ENCODE results near the gene PTPA.
"Not testable (repeated sequence)": the region's sequence is repeated elsewhere in the genome, so short reads cannot be mapped to it uniquely, and the experiment has no call there.

The PTPA gene

DNA sequence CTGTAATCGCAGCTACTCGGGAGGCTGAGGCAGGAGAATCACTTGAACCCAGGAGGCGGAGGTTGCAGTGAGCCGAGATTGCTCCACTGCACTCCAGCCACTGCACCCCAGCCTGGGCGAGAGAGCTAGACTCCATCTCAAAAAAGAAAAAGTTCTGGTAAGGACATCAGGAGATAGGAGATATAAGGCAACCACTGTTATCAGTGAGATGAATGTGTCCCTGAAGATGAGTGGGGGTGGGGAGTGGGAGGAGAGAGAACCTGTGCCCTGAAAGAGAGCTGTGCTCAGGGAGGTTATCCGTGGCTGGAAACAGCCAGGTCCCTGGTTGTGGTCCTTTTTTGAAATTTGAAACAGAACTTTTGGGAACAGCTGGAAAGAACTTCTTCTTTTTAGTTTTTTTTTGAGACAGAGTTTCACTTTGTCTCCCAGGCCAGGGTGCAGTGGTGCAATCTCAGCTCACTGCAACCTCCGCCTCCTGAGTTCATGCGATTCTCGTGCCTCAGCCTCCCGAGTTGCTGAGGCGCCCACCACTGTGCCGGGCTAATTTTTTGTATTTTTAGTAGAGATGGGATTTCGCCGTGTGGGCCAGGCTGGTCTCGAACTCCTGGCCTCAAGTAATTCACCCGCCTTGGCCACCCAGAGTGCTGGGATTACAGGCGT, 2.6 kb downstream of the PTPA start:
- Histone ChIP-seq H3K9ac (ENCODE audit: low read length) (no peak overlapping the region), H3K36me3 (ENCODE audit: insufficient read depth, low read length) (no peaks in the 10 kb centered on the region), H3K27ac (ENCODE audit: low read depth, low read length) (no peak overlapping the region), H3K4me3 (ENCODE audit: low read depth in 1 of 2, low read length in 2 of 2) (no peak overlapping the region), H3K27me3 (ENCODE audit: control insufficient read depth in 1 of 2, insufficient read depth in 2 of 2, low read length in 2 of 2) (no peaks in the 10 kb centered on the region), H3K9me3 (ENCODE audit: low read length) (no peaks in the 10 kb centered on the region), H3K4me1 (ENCODE audit: insufficient read depth, low read length) (peaks cover 10% of the 10 kb centered on the region)

DNA sequence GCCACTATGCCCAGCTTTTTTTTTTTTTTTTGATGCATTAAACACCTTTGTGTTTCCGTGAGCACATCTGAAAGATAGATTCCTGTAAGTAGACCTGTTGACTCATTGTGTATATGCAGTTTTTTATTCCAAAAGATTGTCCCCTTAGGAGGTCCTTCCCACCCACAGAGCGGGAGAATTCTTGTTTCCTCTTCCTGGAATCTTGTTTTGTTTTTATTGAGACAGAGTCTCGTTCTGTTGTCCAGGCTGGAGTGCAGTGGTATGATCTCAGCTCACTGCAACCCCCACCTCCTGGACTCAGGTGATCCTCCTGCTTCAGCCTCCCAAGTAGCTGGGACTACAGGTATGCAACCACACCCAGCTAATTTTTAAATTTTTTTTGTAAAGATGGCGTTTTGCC, 7.6 kb downstream of the PTPA start:
- Histone ChIP-seq H3K9me3 (ENCODE audit: low read length) (no peaks in the 10 kb centered on the region), H3K27me3 (ENCODE audit: control insufficient read depth in 1 of 2, insufficient read depth in 2 of 2, low read length in 2 of 2) (no peaks in the 10 kb centered on the region), H3K27ac (ENCODE audit: low read depth, low read length) (no peak overlapping the region), H3K9ac (ENCODE audit: low read length) (no peak overlapping the region), H3K36me3 (ENCODE audit: insufficient read depth, low read length) (peaks cover 25% of the 10 kb centered on the region), H3K4me3 (ENCODE audit: low read depth in 1 of 2, low read length in 2 of 2) (no peak overlapping the region), H3K4me1 (ENCODE audit: insufficient read depth, low read length) (no peaks in the 10 kb centered on the region)

DNA sequence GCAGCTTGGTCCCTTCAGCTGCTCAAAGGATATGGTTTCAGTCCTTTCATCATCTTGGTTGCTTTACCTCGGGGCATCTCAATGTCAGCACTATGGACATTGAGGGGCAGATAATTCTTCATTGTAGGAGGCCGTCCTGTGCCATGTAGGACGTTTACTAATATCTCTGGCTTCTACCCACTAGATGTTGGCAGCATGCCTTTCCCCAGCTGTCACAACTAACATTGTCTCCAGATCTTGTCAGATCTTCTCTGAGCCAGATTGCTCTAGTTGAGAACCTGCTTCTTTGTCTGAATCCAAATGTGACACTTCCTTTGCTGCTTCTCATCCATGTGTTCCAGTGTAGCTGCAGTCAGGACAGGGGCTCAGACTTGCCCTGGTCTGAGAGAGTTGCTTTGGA, 10.3 kb downstream of the PTPA start:
- no peak overlapping the region for H3K4me3 ChIP-seq (ENCODE audit: low read depth in 1 of 2, low read length in 2 of 2)
- H3K9me3 ChIP-seq (ENCODE audit: low read length) = no peaks in the 10 kb centered on the region
- no peak overlapping the region for H3K27ac ChIP-seq (ENCODE audit: low read depth, low read length)
- H3K4me1 ChIP-seq (ENCODE audit: insufficient read depth, low read length) = no peaks in the 10 kb centered on the region
- H3K9ac ChIP-seq (ENCODE audit: low read length) = no peak overlapping the region
- peaks cover 25% of the 10 kb centered on the region for H3K36me3 ChIP-seq (ENCODE audit: insufficient read depth, low read length)
- H3K27me3 ChIP-seq (ENCODE audit: control insufficient read depth in 1 of 2, insufficient read depth in 2 of 2, low read length in 2 of 2) = no peaks in the 10 kb centered on the region

DNA sequence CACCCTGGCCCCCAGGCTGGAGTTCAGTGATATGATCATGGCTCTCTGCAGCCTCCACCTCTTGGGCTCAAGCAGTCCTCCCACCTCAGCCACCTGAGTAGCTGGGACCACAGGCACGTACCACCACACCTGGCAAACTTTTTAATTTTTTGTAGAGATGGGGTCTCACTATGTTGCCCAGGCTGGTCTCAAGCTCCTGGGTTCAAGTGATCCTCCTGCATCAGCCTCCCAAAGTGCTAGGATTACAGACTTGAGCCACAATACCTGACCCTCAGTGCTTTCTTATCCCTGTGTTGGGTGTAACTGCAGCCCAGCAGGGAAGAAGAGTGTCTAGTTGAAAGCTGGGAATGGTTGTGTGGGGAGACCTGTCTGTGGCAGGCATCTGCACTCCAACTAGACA, 10.9 kb downstream of the PTPA start:
- H3K9ac ChIP-seq (ENCODE audit: low read length) = no peak overlapping the region
- H3K4me3 ChIP-seq (ENCODE audit: low read depth in 1 of 2, low read length in 2 of 2) = no peak overlapping the region
- no peak overlapping the region for H3K27ac ChIP-seq (ENCODE audit: low read depth, low read length)
- H3K9me3 ChIP-seq (ENCODE audit: low read length) = no peaks in the 10 kb centered on the region
- no peaks in the 10 kb centered on the region for H3K27me3 ChIP-seq (ENCODE audit: control insufficient read depth in 1 of 2, insufficient read depth in 2 of 2, low read length in 2 of 2)
- peaks cover 31% of the 10 kb centered on the region for H3K36me3 ChIP-seq (ENCODE audit: insufficient read depth, low read length)
- no peaks in the 10 kb centered on the region for H3K4me1 ChIP-seq (ENCODE audit: insufficient read depth, low read length)

DNA sequence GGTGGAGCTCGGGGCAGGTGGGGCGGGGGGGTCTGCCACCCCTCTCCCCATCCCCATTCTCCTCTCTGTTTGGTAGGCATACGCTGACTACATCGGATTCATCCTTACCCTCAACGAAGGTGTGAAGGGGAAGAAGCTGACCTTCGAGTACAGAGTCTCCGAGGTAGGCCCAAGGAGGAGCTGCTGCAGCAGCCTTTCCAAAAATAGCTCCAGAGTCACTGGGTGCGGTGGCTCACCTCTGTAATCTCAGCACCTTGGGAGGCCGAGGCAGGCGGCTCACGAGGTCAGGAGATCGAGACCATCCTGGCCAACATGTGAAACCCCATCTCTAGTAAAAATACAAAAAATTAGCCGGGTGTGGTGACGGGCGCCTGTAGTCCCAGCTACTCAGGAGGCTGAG, 11.8 kb downstream of the PTPA start:
- H3K9me3 ChIP-seq (ENCODE audit: low read length); H3K4me1 ChIP-seq (ENCODE audit: insufficient read depth, low read length); H3K27ac ChIP-seq (ENCODE audit: low read depth, low read length); H3K4me3 ChIP-seq (ENCODE audit: low read depth in 1 of 2, low read length in 2 of 2); H3K9ac ChIP-seq (ENCODE audit: low read length); H3K27me3 ChIP-seq (ENCODE audit: control insufficient read depth in 1 of 2, insufficient read depth in 2 of 2, low read length in 2 of 2): not testable (repeated sequence)
- peaks cover 31% of the 10 kb centered on the region for H3K36me3 ChIP-seq (ENCODE audit: insufficient read depth, low read length)

DNA sequence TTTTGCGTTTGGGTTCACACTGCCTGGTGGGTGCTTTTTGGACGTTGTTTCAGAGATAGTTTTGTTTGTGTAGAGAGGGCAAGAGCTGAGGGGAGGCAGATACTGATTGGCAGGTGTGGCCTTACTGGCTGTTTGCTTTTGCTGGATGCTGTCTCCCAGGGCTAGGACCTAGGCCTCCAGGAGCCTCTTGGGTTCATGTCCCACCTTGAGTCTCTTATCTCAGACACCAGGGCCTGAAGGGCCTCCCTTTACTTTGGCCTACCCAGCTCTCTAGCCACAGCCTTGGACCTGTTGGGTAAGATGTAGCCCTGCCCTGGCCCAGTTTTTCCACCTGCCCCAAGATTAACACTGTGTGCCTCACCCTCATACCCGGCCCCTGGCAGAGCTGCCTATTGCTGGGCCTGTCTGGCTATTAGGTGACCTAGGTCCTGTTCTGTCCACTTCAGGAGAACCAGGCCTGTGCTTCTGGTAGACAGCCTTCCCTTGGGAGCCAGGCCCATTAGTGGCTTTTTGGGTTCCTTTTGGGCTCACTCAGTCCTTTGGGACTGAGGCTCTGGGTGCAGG, 13.4 kb downstream of the PTPA start:
- peaks cover 31% of the 10 kb centered on the region for H3K36me3 ChIP-seq (ENCODE audit: insufficient read depth, low read length)
- H3K27me3 ChIP-seq (ENCODE audit: control insufficient read depth in 1 of 2, insufficient read depth in 2 of 2, low read length in 2 of 2) = no peaks in the 10 kb centered on the region
- H3K9me3 ChIP-seq (ENCODE audit: low read length) = no peaks in the 10 kb centered on the region
- H3K27ac ChIP-seq (ENCODE audit: low read depth, low read length) = no peak overlapping the region
- no peak overlapping the region for H3K4me3 ChIP-seq (ENCODE audit: low read depth in 1 of 2, low read length in 2 of 2)
- H3K4me1 ChIP-seq (ENCODE audit: insufficient read depth, low read length) = no peaks in the 10 kb centered on the region
- H3K9ac ChIP-seq (ENCODE audit: low read length) = no peak overlapping the region

DNA sequence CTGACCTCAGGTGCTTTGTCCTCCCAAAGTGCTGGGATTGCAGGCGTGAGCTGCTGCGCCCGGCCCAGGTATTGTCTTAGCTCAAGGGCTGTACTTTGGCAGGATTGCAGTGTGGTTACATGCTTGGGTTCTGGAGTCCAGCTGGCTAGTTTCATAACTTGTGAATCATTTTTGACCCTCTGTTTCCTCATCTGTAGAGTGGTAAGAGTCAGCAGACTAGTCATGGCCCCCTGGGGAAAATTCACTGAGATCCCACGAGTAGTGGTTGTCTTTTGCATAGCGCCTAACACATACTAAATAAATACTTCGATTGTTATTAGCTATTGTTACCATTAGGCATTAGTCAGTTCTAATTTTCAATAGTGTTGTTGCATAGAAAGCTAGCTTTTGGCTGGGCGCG, 14.3 kb downstream of the PTPA start:
- Histone ChIP-seq H3K27ac (ENCODE audit: low read depth, low read length) (no peak overlapping the region), H3K9me3 (ENCODE audit: low read length) (no peaks in the 10 kb centered on the region), H3K9ac (ENCODE audit: low read length) (no peak overlapping the region), H3K27me3 (ENCODE audit: control insufficient read depth in 1 of 2, insufficient read depth in 2 of 2, low read length in 2 of 2) (no peaks in the 10 kb centered on the region), H3K4me3 (ENCODE audit: low read depth in 1 of 2, low read length in 2 of 2) (no peak overlapping the region), H3K36me3 (ENCODE audit: insufficient read depth, low read length) (peaks cover 36% of the 10 kb centered on the region), H3K4me1 (ENCODE audit: insufficient read depth, low read length) (no peaks in the 10 kb centered on the region)

DNA sequence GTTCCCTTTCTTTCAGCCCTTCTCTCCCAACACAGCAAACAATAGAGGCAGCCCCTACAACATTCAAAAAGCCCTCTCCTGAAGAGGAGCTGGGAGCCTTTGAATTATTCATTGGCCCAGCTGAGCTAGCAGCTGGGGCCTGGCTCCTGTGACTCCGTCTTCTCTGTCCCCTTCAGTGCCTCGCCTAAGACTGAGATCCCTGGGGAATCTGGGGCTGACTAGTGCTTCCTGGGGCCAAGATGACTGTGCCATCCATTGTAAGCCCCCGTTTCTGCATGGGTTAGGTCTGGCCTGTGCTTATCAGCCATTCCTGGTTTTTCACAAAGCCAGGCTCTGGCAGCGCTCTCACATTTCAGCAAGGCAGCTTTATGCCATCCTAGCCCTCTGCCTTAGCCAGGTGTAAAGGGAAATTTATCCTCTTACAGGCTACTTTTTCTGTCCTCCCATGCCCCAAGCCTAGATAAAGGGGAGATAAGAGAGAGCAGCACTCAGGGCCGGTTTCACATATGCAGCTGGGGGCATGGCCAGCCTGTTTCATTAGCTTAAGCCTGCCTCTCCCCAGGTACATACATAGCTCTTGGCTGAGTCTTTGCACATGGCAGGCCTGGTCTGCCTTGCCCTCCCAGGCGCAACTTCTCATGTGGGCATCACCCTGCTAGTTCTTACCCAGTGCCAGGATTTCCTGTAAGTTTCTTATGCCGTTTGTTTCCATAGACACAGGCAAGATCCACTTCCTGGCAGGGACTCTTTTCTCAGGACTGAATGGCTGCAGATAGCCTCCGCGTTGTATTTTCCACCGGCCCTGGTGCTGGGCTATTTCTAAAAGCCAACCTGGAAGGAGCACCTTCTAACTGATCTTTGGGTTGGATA, 15.8 kb downstream of the PTPA start:
- Histone ChIP-seq H3K9ac (ENCODE audit: low read length) (no peak overlapping the region), H3K36me3 (ENCODE audit: insufficient read depth, low read length) (peaks cover 26% of the 10 kb centered on the region)

DNA sequence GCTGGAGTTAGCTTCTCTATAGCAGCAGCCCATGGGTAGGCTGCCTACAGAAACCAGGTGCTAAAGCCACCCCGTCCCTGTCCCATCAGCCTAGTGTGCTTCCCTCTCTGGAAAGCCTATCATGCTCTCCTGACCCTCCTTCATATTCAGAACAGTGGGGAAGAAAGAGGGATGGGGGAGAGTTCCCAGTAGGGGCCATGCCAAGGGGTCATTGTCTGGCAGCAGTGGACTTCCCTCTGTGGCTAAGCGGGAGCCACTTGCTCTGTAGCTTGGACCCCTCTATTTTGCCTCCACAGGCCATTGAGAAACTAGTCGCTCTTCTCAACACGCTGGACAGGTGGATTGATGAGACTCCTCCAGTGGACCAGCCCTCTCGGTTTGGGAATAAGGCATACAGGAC, 17.5 kb downstream of the PTPA start:
- Histone ChIP-seq H3K4me1 (ENCODE audit: insufficient read depth, low read length) (no peaks in the 10 kb centered on the region), H3K9ac (ENCODE audit: low read length) (no peak overlapping the region), H3K4me3 (ENCODE audit: low read depth in 1 of 2, low read length in 2 of 2) (no peak overlapping the region), H3K36me3 (ENCODE audit: insufficient read depth, low read length) (peaks cover 25% of the 10 kb centered on the region), H3K27me3 (ENCODE audit: control insufficient read depth in 1 of 2, insufficient read depth in 2 of 2, low read length in 2 of 2) (no peaks in the 10 kb centered on the region), H3K27ac (ENCODE audit: low read depth, low read length) (no peak overlapping the region), H3K9me3 (ENCODE audit: low read length) (no peaks in the 10 kb centered on the region)

More for the DNA sequence above, 15.8 kb downstream of the PTPA start:
- H3K9me3 ChIP-seq (ENCODE audit: low read length) = no peaks in the 10 kb centered on the region
- no peak overlapping the region for H3K4me3 ChIP-seq (ENCODE audit: low read depth in 1 of 2, low read length in 2 of 2)
- no peak overlapping the region for H3K27ac ChIP-seq (ENCODE audit: low read depth, low read length)
- H3K27me3 ChIP-seq (ENCODE audit: control insufficient read depth in 1 of 2, insufficient read depth in 2 of 2, low read length in 2 of 2) = no peaks in the 10 kb centered on the region
- H3K4me1 ChIP-seq (ENCODE audit: insufficient read depth, low read length) = no peaks in the 10 kb centered on the region

DNA sequence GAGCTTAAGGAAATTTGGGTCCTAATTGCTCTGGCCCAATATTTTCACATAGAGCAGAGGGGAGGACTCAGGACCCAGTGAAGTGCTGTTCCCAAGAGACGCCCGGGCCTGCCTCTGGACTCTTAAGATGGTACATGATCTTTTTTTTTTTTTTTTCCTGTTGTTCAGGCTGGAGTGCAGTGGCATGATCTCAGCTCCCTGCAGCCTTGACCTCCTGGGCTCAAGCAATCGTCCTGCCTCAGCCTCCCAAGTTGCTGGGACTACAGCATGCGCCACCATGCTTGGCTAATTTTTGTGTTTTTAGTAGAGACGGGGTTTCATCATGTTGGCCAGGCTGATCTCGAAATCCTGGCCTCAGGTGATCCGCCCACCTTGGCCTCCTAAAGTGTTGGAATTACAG, 19.1 kb downstream of the PTPA start:
- not testable (repeated sequence) for H3K4me1 ChIP-seq (ENCODE audit: insufficient read depth, low read length); H3K9ac ChIP-seq (ENCODE audit: low read length); H3K9me3 ChIP-seq (ENCODE audit: low read length); H3K27ac ChIP-seq (ENCODE audit: low read depth, low read length); H3K27me3 ChIP-seq (ENCODE audit: control insufficient read depth in 1 of 2, insufficient read depth in 2 of 2, low read length in 2 of 2); H3K4me3 ChIP-seq (ENCODE audit: low read depth in 1 of 2, low read length in 2 of 2)
- H3K36me3 ChIP-seq (ENCODE audit: insufficient read depth, low read length) = peaks cover 35% of the 10 kb centered on the region

DNA sequence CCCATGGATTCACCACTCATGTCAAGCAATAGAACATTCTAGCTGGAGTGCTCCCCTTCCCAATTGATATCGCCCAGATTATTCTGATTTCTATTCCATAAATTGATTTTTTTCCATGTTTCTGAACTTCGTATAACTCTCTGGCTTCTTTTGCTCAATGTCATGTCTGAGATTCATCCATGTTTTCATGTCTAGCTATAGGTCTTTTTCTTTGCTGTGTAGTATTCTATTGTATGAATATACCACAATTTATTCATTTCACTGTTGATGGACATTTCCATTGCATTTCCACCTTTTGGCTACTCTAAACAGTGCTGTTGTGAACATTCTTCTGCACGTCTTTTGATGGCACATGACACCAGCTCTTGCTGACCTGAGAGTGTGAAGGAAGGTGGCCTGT, 19.6 kb downstream of the PTPA start:
- Histone ChIP-seq H3K27ac (ENCODE audit: low read depth, low read length) (no peak overlapping the region), H3K9me3 (ENCODE audit: low read length) (no peaks in the 10 kb centered on the region), H3K4me1 (ENCODE audit: insufficient read depth, low read length) (no peaks in the 10 kb centered on the region), H3K9ac (ENCODE audit: low read length) (no peak overlapping the region), H3K36me3 (ENCODE audit: insufficient read depth, low read length) (peaks cover 39% of the 10 kb centered on the region), H3K4me3 (ENCODE audit: low read depth in 1 of 2, low read length in 2 of 2) (no peak overlapping the region), H3K27me3 (ENCODE audit: control insufficient read depth in 1 of 2, insufficient read depth in 2 of 2, low read length in 2 of 2) (no peaks in the 10 kb centered on the region)
